Breast epithelium (tissue), 3 donors: ENCODE measurements around the gene HTR3B.

Experiments
- CTCF ChIP-seq, 3 donors: fragments of 450-650 bp; IDR thresholded peaks; one replicate each; pipeline ENCODE4 v1.5.1; 2016 to 2017; ENCODE audit warnings: antibody characterized with exemption in 3 of 3, mild to moderate bottlenecking in 3 of 3, moderate library complexity in 3 of 3
- POLR2AphosphoS5 ChIP-seq, 3 donors: sonication (generic); formaldehyde crosslinking; IDR thresholded peaks; one replicate each; pipeline ENCODE4 v1.6.1; 2017; ENCODE audit warnings: antibody characterized with exemption in 3 of 3

DNA sequence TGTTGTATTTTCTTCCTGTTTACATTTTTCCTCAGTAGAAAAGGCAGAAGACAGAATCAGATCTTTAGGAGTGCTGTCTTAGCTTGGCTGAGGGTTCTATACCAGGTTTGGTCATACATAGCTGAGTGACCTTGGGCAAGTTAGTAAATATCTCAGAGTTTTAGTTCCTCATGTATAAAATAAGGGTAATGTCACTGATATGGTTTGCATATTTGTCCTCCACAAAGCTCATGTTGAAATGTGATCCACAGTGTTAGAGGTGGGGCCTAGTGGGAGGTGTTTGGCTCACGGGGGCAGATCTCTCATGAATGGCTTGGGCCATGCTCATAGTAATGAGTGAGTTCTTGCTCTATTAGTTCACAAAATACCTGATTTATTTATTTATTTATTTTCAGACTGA is 62.8 kb downstream of the HTR3B start:
- no peak for TF ChIP-seq POLR2AphosphoS5 (IDR thresholded peaks at IDR 0.05)
- TF ChIP-seq CTCF (IDR thresholded peaks at IDR 0.05) = no peak
